CD4-positive, alpha-beta T cell treated with Interferon alpha-2 for 1 hour (primary cell): ENCODE data around the gene STK17B.
"Not testable (repeated sequence)": the region's sequence is repeated elsewhere in the genome, so short reads cannot be mapped to it uniquely, and the experiment has no call there.

Experiments
- DNase-seq, 2 donors: peaks; one replicate each; pipeline ENCODE4 v3.0.0-alpha.2; 2020 to 2022

Gene STK17B

DNA sequence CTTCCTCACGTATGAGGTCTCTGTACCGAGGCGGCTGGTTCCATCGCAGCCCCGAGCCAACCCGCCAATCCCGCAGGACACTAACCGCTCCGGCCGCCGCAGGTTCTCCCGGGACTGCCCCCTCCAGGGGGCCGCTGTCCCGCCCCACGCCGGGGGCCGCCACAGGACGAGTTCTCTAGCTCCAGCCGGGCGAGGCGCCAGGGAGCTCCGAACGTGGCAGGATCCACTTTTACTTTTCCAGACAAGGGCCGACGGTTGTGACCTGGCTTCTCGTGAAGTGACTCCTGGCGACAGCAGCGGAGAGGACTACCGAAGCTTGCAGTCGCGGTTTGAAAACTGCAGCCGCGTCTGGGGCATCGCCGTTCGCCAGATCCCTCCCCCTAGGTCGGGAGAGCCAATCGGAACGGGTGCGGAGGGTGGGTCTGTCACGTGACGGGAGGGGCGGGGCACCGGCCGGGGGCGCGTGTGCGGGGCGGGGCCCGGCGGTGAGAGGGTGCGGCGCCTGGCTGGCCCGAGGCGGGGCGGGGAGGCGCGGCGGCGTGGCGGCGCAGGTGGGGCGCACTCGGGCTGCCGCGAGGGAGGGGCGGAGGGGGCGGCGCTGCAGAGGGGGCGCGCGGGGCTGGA lies at the start of gene STK17B:
TSS of gene STK17B (minus strand) at position 331 of the 624 bp plus-strand sequence. CDS start 8,195 bp downstream, outside the sequence.
- peak; percentile 97 to 98 for DNase-seq

DNA sequence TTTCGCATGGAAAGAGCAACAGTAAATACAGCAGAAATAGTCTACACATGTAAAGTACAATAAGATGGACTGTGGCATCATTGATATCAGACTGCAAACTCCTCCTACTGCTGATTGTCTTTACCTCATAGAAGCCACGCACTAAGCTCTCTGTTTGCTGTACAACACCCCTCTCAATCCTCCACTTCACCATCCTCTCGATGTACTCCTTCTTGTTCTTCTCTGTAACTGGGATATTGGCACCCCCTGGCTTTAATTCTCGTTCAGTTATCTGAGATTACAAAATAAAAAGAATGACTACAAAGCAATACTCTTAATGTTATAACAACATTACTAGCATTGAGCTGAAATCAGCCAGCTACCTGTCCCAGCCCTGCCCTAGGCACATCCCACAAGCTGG lies 49.3 kb upstream of the STK17B start:
- DNase-seq: peak in 1 of 2 donors; percentile 68

DNA sequence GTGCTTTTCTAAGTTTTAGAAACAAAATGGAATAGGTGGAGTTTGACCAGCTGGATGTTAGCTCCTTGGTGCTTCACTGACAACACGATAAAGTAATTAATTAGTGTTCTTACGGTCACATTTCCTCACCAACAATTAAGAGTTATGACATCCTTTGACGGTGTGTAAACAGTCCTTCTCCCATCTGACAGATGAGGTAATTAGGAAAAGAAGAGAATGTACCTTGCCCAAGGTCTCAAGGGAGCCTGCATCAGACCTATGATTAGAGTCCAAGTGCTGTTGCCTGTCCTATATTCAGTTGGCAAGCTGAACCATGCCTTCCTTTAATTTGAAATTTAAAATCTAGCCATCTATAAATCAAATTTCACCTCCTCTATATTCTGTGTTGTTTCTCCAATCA lies 48.3 kb upstream of the STK17B start:
- no peak for DNase-seq

DNA sequence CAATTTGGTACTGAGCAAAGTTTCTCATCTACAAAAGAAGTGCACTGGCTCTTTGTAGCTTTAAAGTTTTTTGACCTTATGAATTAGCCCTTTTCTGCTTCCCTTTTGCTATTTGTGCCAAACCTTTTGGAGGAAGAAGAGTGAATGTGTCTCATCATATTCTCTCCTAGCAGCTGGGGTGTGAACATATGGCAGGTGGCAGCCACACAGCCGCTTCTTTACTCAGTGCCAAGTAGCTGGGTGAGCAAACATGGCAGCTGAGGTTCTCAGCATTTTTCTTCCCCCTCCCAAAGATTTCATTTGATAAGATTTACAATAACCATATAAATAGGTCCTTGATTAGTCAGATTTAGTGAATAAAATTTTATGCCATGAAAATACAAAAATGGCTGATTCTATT lies 46.7 kb upstream of the STK17B start:
- DNase-seq: no peak

DNA sequence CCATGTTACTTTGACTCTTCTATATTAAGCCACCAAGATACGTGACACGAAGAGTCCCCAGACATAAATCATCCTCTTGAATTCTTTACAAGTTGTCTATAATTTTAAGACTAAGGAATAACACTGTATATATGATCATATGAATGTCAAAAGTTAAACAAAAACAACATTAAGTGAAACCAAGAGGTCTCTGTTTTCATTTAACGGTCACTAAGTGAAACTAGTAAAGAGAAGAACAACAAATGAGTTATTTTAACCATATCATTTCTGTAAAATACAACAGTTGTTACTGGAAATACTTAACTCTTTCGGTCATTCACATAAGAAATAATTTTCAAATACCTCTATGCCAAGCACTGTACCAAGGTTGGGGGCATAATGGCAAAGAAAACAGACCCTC lies 45.7 kb upstream of the STK17B start:
- DNase-seq: no peak

DNA sequence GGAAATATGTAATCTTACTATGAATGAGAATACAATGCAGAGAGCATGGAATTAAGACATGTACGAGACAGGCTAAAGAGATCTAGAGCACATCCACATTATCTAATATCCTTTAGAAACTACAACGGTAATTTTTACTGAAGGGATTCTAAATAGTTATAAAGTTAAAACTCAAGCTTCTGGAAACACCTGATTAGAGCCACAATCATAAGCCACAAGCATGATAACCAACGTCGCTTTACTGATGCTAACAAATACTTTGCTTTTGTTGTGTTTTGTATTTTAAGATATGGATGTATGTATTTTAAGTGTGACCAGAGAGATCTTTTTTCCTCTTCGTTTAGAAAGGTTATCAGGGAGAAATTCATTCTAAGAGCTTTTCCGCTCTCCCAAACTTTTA lies 44.0 kb upstream of the STK17B start:
- DNase-seq: no peak

DNA sequence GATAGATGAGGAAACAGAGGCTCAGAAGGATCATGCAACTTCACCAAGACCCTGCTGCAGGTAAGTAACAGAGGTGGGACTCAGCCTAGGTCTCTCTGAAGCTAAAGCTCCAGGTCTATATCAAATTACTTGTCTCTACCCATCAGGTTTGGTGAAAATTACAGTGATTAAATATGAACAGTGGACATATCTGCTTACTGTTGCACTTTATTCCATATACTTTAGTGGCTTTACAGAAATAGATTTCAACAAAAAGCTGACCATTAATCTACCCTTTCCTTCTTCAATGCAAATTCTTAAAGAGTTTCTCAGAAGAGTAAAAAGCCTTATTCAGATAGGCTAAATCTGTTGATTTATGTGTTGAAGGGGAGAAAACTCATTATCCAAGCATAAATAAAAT lies 42.8 kb upstream of the STK17B start:
- no peak for DNase-seq

DNA sequence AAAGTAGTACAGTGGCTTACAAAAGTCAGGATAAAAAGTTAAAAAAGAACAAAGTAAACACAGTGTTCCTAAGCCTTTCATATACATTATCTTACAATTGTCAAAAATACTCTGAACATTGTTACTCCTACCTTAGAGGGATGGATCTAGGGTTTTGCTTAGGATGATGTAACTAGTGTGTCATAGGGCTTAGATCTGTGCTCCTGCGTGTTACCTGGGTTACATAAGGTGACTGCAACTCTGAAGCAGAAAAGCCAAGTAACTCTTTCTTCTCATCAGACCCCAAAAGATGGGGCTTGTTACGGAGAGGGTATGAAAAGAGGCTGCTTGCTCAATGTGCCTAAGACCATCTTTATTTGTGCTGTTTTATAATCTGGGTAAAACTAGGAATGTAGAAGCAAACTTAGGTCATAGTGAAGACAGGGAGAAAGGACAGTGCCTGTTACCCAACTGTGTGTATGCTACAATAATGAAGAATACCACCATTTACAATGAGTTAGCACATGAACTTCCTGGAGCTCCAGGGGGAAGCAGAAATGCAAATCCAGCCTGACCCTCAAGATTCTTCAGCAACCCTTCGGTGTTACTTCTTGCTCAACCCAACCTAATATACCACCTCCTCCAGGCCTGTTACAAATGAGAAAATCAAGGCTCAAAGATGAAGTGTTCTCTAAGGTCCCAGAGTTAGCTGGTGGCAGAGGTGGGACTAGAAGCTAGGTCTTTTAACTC lies 42.0 kb upstream of the STK17B start:
- DNase-seq: peak; percentile 31 to 32

DNA sequence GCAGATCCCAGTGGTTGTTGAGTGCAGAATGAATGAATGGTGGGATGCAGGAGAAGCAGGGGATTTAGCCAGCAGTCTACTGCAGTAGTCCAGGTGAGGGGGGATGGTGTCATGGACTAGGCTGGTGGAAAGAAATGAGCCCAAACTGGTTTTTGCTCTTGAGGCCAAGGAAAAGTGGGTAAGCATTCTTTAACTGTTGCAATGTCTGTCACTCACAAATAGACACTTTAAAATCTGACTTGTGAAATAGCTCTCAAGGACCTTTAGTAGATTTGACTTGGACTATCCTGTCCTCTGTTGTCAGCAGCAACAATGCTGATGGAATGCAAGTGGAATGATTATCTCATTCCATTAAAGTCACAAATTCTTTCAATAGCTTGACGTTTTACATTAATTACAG lies 37.5 kb upstream of the STK17B start:
- DNase-seq: no peak

DNA sequence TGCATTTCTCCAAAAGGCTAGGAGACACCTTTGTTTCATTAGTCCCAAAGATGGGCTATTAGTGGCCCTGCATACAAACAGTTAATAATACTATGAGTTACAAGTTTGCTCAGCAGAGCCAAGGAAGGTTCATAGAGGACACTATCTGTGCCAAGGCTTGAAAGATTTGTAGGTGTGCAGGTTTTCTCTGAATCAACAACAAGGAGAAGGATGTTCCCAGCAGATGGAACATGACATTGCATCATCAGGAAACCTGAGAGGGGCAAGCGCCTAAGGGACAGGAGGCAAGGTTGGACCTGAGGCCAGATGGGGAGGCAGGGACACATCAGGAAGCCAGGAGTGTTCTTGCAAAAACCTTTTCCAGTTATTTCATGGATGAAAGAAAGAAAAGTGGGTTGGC lies 35.4 kb upstream of the STK17B start:
- no peak for DNase-seq

DNA sequence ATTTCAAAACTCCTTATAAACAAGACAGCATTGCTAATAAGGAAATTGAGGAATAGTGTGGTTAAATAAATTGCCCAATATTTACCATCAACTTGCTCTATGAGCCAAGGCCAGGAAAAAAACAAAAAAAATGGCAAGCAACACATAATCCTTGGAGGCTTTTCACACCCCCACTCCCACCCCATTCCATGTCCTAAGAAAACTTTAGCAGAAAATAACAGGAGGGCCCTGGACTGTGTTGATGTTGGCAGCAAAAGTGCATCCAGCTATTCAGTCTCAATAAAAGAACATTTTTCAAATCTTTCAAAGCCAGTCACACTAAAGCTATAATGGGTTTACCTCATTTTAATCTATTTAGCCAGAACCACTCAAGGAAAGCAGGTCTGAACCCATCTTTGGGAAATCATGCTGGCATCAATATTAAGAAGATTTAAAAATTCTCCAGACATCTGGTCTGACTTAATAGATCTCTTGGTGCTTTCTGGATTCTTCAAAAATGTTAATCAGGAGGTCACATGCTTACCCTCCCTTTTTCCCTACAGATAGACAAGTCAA lies 34.6 kb upstream of the STK17B start:
- DNase-seq: no peak

DNA sequence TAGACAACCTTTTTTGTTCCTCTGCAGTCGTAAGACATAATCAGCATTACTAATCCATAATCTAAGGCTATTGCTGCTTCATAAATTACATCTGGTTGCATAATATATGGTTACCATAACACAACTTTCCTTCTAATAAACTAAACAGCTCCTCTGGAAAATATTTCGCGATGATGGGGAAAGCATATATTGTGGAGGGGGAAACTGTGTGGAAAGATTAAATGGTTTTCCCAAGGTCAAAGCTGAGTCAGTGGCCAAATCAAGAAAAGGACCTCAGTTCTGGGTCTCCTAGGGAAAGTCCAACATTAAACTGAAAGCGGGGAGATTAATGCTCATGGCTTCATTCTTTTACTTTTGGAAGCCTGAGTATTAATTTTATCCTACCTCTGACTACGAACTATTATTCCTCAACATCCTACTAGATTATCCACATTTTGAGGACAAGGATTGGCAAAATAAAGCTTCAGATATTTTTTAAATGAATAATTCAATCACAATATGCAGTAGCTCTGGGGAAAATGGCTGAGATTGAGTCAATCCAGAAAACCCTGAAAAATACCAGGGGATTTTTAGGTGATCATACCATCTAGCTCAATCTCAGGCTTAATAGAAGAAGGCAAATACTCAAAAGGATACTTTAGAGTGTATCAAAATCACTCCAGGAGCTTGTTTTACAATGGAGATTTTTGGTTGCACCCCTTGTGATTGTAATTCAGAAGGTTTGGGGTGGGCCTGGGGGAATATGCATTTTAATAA lies 33.8 kb upstream of the STK17B start:
- no peak for DNase-seq

DNA sequence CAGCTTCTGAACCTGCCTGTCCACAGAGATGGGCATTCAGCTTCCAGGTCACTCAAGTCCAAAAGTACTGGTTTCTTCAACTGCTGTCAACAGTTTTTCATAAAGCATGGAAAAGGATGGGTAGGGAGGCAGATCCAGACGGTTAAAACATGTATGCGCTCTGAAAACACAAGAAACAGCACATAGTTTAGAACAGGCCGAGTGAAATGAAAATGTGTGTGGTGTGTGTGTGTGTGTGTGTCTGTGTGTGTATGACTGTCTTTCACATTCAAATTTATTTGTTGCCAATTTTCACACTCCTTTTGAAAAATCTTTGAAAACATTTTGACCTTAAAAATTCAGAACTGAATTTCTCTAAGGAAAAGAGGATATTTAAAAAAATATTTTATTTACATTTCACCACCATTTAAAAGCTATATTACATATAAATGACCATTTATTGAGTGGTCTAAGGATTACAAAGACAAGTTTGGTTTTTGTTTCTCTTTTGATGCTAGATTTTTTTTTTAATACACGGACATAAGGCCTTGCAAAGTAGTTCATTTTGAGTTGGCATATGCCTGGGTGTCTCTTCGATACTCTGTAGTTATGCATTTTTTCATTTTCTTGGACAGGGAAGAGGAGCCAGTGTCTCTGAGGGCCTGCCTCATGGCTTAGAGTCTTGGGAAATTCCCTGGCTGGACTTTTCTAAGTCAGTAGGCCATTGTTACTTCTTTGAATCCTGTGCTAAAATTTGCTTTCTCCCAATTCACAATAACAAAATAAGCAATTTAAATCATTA lies 30.0 kb upstream of the STK17B start:
- peak in 1 of 2 donors; percentile 36 for DNase-seq

DNA sequence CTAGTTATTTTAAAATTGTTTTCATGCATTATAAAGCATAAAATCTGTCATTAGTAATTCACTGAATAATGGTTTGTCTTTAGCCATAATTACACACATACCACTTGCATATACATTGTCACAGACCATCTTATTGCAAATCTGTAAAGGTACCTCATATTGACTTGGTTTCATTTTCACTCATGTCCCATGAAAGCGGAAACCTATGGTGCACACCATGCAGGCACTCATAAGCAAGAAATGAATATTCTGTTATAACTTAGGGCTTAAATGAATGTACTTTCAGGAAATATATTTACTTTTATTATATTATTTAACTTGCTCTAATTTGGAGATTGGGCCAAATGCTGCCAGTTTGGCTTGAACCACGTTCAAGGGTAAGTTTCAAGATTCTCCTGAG lies 29.2 kb upstream of the STK17B start:
- peak in 1 of 2 donors; percentile 66 for DNase-seq

DNA sequence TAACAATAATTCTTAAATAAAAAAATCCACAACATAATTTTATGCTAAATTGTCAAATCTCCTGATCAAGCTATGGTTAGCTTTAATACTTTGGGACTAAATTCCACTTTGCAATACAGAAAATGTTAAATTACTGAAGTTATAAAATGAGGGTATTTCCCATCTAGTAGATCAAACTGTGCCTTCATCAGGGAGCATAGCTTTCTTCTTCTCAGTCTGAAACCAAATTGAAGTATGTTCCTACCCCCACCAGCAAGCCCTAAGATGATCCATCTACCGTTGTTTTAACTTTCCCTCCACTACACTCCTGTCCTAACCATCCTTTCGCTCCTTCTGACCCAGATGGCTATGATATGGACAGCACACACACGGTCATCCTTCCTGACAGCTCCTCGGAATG lies 24.4 kb upstream of the STK17B start:
- no peak for DNase-seq

DNA sequence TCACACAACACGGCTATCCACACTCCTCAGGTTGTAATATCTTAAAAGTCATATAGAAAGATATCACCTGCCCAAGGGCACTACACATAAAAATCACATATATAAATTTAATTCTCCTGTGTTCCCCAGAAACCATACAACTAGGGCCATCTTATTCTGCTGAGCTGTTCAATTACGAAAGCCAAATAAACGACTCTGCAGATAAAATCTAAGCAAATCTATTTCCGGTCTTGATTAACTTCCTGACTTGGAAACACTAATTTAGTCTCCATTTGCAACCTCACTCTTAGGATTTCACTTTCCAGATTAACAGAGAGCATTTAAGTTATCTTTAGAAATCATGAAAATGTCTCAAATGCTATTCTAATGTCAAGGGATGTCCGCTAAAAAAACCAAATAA lies 23.9 kb upstream of the STK17B start:
- peak in 1 of 2 donors; percentile 45 for DNase-seq

DNA sequence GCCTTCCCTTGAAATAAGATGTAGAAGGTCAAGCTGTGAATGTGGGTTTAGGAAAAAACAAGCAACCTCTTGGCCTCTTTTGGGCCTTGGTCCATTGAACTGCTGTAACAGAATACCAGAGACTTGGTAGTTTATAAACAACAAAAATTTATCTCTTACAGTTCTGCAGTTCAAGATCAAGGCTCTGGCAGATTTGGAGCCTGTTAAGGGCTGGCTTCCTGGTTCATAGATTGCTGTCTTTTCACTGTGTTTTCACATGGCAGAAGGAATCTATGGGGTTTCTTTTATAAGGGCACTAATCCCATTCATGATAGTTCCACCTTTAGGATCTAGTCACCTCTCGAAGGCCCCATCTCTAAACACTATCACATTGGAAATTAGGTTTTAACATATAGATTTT lies 20.2 kb upstream of the STK17B start:
- no peak for DNase-seq

DNA sequence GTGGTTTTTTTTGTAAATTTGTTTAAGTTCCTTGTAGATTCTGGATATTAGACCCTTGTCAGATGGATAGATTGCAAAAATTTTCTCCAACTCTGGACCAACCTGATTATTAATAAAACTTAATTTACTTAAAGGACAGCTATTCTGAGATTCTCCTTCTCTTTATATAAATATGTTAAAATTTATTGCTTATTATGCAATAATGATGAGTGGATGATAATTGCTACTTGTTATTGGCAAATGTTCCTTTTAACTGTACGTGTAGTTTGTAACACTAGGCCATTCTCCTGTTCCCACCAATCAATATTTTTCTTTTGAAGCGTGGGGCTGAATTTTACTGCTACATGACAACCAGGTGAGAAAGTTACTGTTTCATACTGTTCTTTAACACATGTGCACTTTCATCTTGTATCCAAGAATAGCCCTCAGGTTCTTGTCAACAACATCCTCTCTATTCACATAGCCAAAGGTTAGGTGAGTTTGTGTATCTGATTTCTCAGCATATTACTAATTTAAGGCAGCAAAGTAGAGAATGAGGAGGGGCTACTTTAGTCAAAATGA lies 16.6 kb upstream of the STK17B start:
- no peak for DNase-seq

DNA sequence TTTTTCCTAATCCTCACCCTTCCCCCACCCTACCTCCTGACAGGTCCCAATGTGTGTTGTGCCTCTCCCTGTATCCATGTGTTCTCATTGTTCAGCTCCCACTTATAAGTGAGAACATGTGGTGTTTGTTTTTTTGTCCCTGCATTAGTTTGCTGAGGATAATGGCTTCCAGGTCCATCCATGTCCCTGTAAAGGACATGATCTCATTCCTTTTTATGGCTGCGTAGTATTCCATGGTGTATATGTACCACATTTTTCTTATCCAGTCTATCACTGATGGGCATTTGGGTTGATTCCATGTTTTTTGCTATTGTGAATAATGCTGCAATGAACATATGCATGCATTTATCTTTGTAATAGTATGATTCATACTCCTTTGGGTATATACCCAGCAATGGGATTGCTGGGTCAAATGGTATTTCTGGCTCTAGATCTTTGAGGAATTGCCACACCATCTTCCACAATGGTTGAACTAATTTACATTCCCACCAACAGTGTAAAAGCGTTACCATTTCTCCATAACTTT lies 15.9 kb upstream of the STK17B start:
- DNase-seq: not testable (repeated sequence)

DNA sequence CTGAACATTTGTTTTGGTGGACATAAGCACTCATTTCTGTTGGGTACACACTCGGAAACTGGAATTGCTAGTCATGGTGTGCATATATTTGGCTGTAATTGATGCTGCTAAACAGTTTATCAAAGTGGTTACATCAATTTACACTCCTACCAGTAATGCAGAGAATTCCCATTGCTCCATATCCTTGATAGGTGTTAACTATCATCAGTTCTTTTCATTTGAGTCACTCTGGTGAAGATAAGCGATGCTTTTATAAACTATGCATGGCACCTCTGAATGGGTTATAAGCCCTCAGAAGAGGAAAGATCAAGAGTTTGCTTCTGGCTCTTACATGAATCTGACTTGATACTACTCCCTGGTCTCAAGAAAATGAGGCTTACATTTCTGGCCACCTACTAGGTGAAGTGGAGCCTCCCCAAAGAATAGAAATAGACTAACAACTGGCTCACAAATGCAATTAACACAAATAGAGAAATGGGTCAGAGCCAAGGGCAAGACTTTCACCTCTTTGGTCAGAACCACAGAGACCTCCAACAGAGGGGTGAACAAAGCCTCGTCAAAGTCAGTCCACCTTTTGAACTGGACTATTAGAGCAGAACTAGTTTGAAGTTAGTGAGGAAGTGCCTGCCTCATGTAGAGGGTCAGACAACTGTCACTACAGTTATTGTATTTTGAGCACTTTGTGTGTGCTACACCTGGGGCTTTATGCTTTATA lies 15.0 kb upstream of the STK17B start:
- DNase-seq: no peak

DNA sequence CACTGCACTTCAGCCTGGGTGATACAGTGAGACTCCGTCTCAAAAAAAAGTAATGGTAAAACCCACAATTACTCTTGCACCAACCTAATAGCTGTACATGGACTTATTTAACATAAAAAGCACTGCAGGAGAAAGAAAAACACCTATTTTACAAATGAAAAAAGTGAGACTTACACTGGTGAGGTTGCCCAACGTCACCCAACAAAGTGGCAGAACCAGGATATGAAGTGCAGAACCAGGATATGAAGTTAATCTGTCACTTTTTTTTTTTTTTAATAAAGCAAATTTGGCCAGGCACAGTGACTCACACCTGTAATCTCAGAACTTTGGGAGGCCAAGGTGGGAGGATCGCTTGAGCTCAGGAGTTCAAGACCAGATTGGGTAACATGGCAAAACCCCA lies 13.5 kb upstream of the STK17B start:
- no peak for DNase-seq
